GM12878 (cell line): Measurements from ENCODE around the gene DNAJB2. TPM values are rescaled to one million over a fixed set of nuclear protein-coding genes. Genes with fewer than 3 reads are reported as not detected.

ENCODE experiments used
- E2F4 ChIP-seq: IDR thresholded peaks from 2 replicates; pipeline ENCODE4 v1.6.1; 2012; ENCODE audit warnings: low read depth, low read length, improper control_type of control experiment
- EED ChIP-seq: sonication (generic); IDR thresholded peaks from 2 replicates; pipeline ENCODE4 v1.6.1; 2016; ENCODE audit warnings: antibody characterized with exemption, low read depth
- EZH2 ChIP-seq: IDR thresholded peaks from 2 replicates; pipeline ENCODE4 v1.6.1; 2012; ENCODE audit warnings: low read depth, mild to moderate bottlenecking, control low read depth, inconsistent platforms, low read length, borderline replicate concordance; ENCODE audit not compliant: control insufficient read depth
- FOS ChIP-seq: IDR thresholded peaks from 3 replicates; pipeline ENCODE4 v1.6.1; 2011; ENCODE audit warnings: borderline replicate concordance; ENCODE audit not compliant: insufficient read length; ENCODE audit errors: extremely low read depth
- FOXM1 ChIP-seq: IDR thresholded peaks from 2 replicates; pipeline ENCODE4 v1.6.1; 2012; ENCODE audit warnings: low read depth, mild to moderate bottlenecking, inconsistent platforms, low read length, moderate library complexity
- HCFC1 ChIP-seq: fragments of 150-350 bp; IDR thresholded peaks from 2 replicates; pipeline ENCODE4 v1.6.1; 2014; ENCODE audit warnings: low read length
- HDGF ChIP-seq: fragments of 450-650 bp; IDR thresholded peaks from 2 replicates; pipeline ENCODE4 v1.6.1; 2016; ENCODE audit warnings: antibody characterized with exemption
- IRF5 ChIP-seq: fragments of 450-650 bp; IDR thresholded peaks from 2 replicates; pipeline ENCODE4 v1.6.1; 2017; ENCODE audit warnings: borderline replicate concordance
- LARP7 ChIP-seq: fragments of 450-650 bp; IDR thresholded peaks from 2 replicates; pipeline ENCODE4 v1.6.1; 2017; ENCODE audit warnings: mild to moderate bottlenecking
- MEF2B ChIP-seq: fragments of 450-650 bp; IDR thresholded peaks from 2 replicates; pipeline ENCODE4 v1.6.1; 2018; ENCODE audit warnings: mild to moderate bottlenecking, moderate library complexity; ENCODE audit not compliant: partially characterized antibody, poor library complexity, severe bottlenecking
- MYC ChIP-seq: IDR thresholded peaks from 2 replicates; pipeline ENCODE4 v1.6.1; 2011; ENCODE audit warnings: mild to moderate bottlenecking, low read length, moderate library complexity, inconsistent platforms; ENCODE audit not compliant: insufficient read depth, insufficient replicate concordance, insufficient read length, severe bottlenecking
- NFXL1 ChIP-seq: fragments of 450-650 bp; IDR thresholded peaks from 2 replicates; pipeline ENCODE4 v1.6.1; 2017; ENCODE audit warnings: antibody characterized with exemption, mild to moderate bottlenecking, borderline replicate concordance
- NKRF ChIP-seq: fragments of 450-650 bp; conservative IDR thresholded peaks from 2 replicates; pipeline ENCODE4 v1.6.1; 2017; ENCODE audit warnings: mild to moderate bottlenecking, moderate library complexity
- RB1 ChIP-seq: fragments of 450-650 bp; formaldehyde crosslinking; IDR thresholded peaks from 2 replicates; pipeline ENCODE4 v1.6.1; 2017; ENCODE audit warnings: mild to moderate bottlenecking, borderline replicate concordance
- RUNX3 ChIP-seq: IDR thresholded peaks from 2 replicates; pipeline ENCODE4 v1.6.1; 2012; ENCODE audit warnings: low read length, inconsistent platforms
- SKIL ChIP-seq: fragments of 450-650 bp; IDR thresholded peaks from 2 replicates; pipeline ENCODE4 v1.6.1; 2017; ENCODE audit warnings: mild to moderate bottlenecking, low read depth, inconsistent platforms; ENCODE audit not compliant: poor library complexity, severe bottlenecking
- SPI1 ChIP-seq: IDR thresholded peaks from 2 replicates; pipeline ENCODE4 v1.6.1; 2011; ENCODE audit warnings: low read depth, mild to moderate bottlenecking, low read length, moderate library complexity, borderline replicate concordance; ENCODE audit not compliant: insufficient read depth
- SREBF2 ChIP-seq: IDR thresholded peaks from 2 replicates; pipeline ENCODE4 v1.6.1; 2012; ENCODE audit warnings: mild to moderate bottlenecking, low read length
- STAT1 ChIP-seq: fragments of 450-650 bp; conservative IDR thresholded peaks from 2 replicates; pipeline ENCODE4 v1.6.1; 2014; ENCODE audit warnings: antibody characterized with exemption, mild to moderate bottlenecking
- SUPT20H ChIP-seq: IDR thresholded peaks from 2 replicates; pipeline ENCODE4 v1.6.1; 2011; ENCODE audit warnings: low read depth, mild to moderate bottlenecking, low read length, moderate library complexity, borderline replicate concordance; ENCODE audit not compliant: control insufficient read depth
- TCF7 ChIP-seq: IDR thresholded peaks from 2 replicates; pipeline ENCODE4 v1.6.1; 2014; ENCODE audit warnings: antibody characterized with exemption, borderline replicate concordance
- ZBTB33 ChIP-seq: fragments of 450-650 bp; IDR thresholded peaks from 2 replicates; pipeline ENCODE4 v1.6.1; 2017; ENCODE audit warnings: mild to moderate bottlenecking
- polyA plus RNA-seq, 11 experiments: library from polyadenylated mRNA; depleted of rRNA in 4 of 11; unstranded in 6 of 11; stranded (reverse) in 5 of 11; fragments of >200 nt; fragmentation: Nextera tagmentation in 4 of 11; fragmentation: Illumina TruSeq in 1 of 11; extraction: Ambion mirVana in 4 of 11; extraction: Trizol in 1 of 11; gene quantifications; 1 replicate in 1 of 11; 2 replicates in 10 of 11; pipeline versions ENCODE4 v1.2.1 to v1.2.3, GENCODE V29; 2011 to 2016; ENCODE audit warnings: inconsistent platforms in 2 of 11, missing spikeins in 2 of 11, low read depth in 1 of 11
- total RNA-seq, 4 experiments: library from RNA; depleted of rRNA in 3 of 4; stranded (reverse); fragments of >200 nt in 3 of 4; fragmentation: Illumina TruSeq in 1 of 4; extraction: Trizol in 1 of 4; gene quantifications; 2 replicates each; pipeline versions ENCODE4 v1.2.1 to v1.2.3, GENCODE V29; 2013 to 2021

Gene DNAJB2
- total and polyA plus RNA-seq, 10 of the 15 experiments (the other 5 are each of a cell fraction or from before 2014, with no cell fraction given), result 0.26 to 36.5 (median 12.5) TPM

- no peak for TF ChIP-seq NKRF
- no peak for TF ChIP-seq SUPT20H
- TF ChIP-seq RUNX3, result no peak
- no peak for TF ChIP-seq FOS
- TF ChIP-seq E2F4, result no peak
- no peak for TF ChIP-seq HCFC1
- TF ChIP-seq IRF5, result no peak
- TF ChIP-seq RB1, result no peak
- no peak for TF ChIP-seq STAT1
- TF ChIP-seq FOXM1, result no peak
- TF ChIP-seq EED, result no peak
- TF ChIP-seq MYC, result no peak
- TF ChIP-seq TCF7, result no peak
- no peak for TF ChIP-seq SREBF2
- no peak for TF ChIP-seq NFXL1
- no peak for TF ChIP-seq SKIL
- 0 out of 2 replicates have a peak, but pooled peaks have one; percentile 39 for TF ChIP-seq LARP7
- TF ChIP-seq EZH2, result no peak
- TF ChIP-seq MEF2B, result no peak
- peak; percentile 51; the same call in 1 of the 2 replicates for TF ChIP-seq HDGF
- TF ChIP-seq SPI1, result 0 out of 2 replicates have a peak, but pooled peaks have one; percentile 5
- TF ChIP-seq ZBTB33, result no peak
Observed at GRCh38 chr2:219254590-219255201, 24.5 kb upstream of the DNAJB2 start (continued).
